Measurements from ENCODE around the gene DEK.

- no peak for TF ChIP-seq CTCF (IDR thresholded peaks at IDR 0.05)
- TF ChIP-seq EP300 (IDR thresholded peaks at IDR 0.05), result no peak
- TF ChIP-seq POLR2AphosphoS5 (IDR thresholded peaks at IDR 0.05), result no peak
Observed at GRCh38 chr6:18218233-18218632, 46.1 kb downstream of the DEK start.
